HTR-8/SVneo (cell line): ENCODE measurements around the gene SDK2.

ENCODE experiments used
- DNase-seq: peaks from one replicate; pipeline ENCODE4 v3.0.0; 2011; ENCODE audit warnings: low spot score, mixed read lengths; ENCODE audit not compliant: insufficient read length
- FAIRE-seq: peaks from 2 replicates; lab custom pipeline; 2011; peaks lifted over from hg19 to GRCh38; lab: Jason Lieb, UNC

The SDK2 gene

GRCh38 chr17:73571511-73572130 is 72.6 kb downstream of the SDK2 start:
- FAIRE-seq (no peak), DNase-seq (no peak)

GRCh38 chr17:73569762-73570319 is 74.4 kb downstream of the SDK2 start:
- FAIRE-seq (no peak), DNase-seq (no peak)

- DNase-seq (no peak), FAIRE-seq (no peak)
Observed at GRCh38 chr17:73568934-73569333, 75.3 kb downstream of the SDK2 start.

GRCh38 chr17:73566905-73567782 is 77.1 kb downstream of the SDK2 start:
- FAIRE-seq (no peak), DNase-seq (no peak)

- FAIRE-seq (no peak), DNase-seq (no peak)
Observed at GRCh38 chr17:73564843-73565242, 79.4 kb downstream of the SDK2 start.

- DNase-seq (no peak), FAIRE-seq (no peak)
Observed at GRCh38 chr17:73562896-73563295, 81.3 kb downstream of the SDK2 start.

- no peak for DNase-seq
- FAIRE-seq = no peak
Observed at GRCh38 chr17:73561111-73561510, 83.1 kb downstream of the SDK2 start.

- FAIRE-seq (no peak), DNase-seq (no peak)
Observed at GRCh38 chr17:73560661-73561060, 83.6 kb downstream of the SDK2 start.

- DNase-seq (no peak), FAIRE-seq (no peak)
Observed at GRCh38 chr17:73559532-73559931, 84.7 kb downstream of the SDK2 start.

- DNase-seq = no peak
- no peak for FAIRE-seq
Observed at GRCh38 chr17:73555199-73555960, 88.9 kb downstream of the SDK2 start.

GRCh38 chr17:73554498-73554897 is 89.7 kb downstream of the SDK2 start:
- DNase-seq (no peak), FAIRE-seq (no peak)

- no peak for FAIRE-seq
- no peak for DNase-seq
Observed at GRCh38 chr17:73553311-73553710, 90.9 kb downstream of the SDK2 start.

GRCh38 chr17:73552300-73553048 is 91.8 kb downstream of the SDK2 start:
- DNase-seq = no peak
- no peak for FAIRE-seq

- FAIRE-seq = no peak
- no peak for DNase-seq
Observed at GRCh38 chr17:73551759-73552158, 92.5 kb downstream of the SDK2 start.

GRCh38 chr17:73551144-73551543 is 93.1 kb downstream of the SDK2 start:
- DNase-seq = no peak
- FAIRE-seq = no peak

- DNase-seq (no peak), FAIRE-seq (no peak)
Observed at GRCh38 chr17:73550556-73550955, 93.7 kb downstream of the SDK2 start.

- FAIRE-seq (no peak), DNase-seq (no peak)
Observed at GRCh38 chr17:73549841-73550430, 94.3 kb downstream of the SDK2 start.

GRCh38 chr17:73548620-73549311 is 95.5 kb downstream of the SDK2 start:
- no peak for FAIRE-seq

GRCh38 chr17:73547790-73548189 is 96.5 kb downstream of the SDK2 start:
- FAIRE-seq = no peak
- DNase-seq = no peak

More at GRCh38 chr17:73548620-73549311, 95.5 kb downstream of the SDK2 start:
- no peak for DNase-seq
